HG02938 (cell line): ENCODE data around the gene SPNS3.

Experiments used
- ATAC-seq: cut with Tn5 transposase; IDR thresholded peaks from one replicate; pipeline ENCODE4 v1.9.1; 2021; ENCODE audit warnings: mild to moderate bottlenecking, moderate library complexity; ENCODE audit not compliant: unreplicated experiment

The SPNS3 gene

GRCh38 chr17:4426499-4427208, 7.1 kb upstream of the SPNS3 start:
- no peak for ATAC-seq

GRCh38 chr17:4427505-4427904, 6.2 kb upstream of the SPNS3 start:
- ATAC-seq = no peak

- no peak for ATAC-seq
These were observed 2.6 kb downstream of the SPNS3 start for GRCh38 chr17:4436381-4436780.

GRCh38 chr17:4436846-4437245, 3.1 kb downstream of the SPNS3 start:
- no peak for ATAC-seq

- ATAC-seq = no peak
These were observed 4.6 kb downstream of the SPNS3 start for GRCh38 chr17:4438162-4438944.

- ATAC-seq = no peak
These were observed 6.3 kb downstream of the SPNS3 start for GRCh38 chr17:4440021-4440420.

- ATAC-seq = no peak
These were observed 7.2 kb downstream of the SPNS3 start for GRCh38 chr17:4440690-4441686.

GRCh38 chr17:4442582-4442981, 8.8 kb downstream of the SPNS3 start:
- ATAC-seq = no peak

- no peak for ATAC-seq
These were observed 9.7 kb downstream of the SPNS3 start for GRCh38 chr17:4443476-4443875.

GRCh38 chr17:4444782-4445473, 11.2 kb downstream of the SPNS3 start:
- no peak for ATAC-seq

- ATAC-seq = no peak
These were observed 12.0 kb downstream of the SPNS3 start for GRCh38 chr17:4445731-4446130.

- no peak for ATAC-seq
These were observed 12.8 kb downstream of the SPNS3 start for GRCh38 chr17:4446326-4447071.

GRCh38 chr17:4448197-4448980, 14.6 kb downstream of the SPNS3 start:
- ATAC-seq = no peak

GRCh38 chr17:4449736-4450135, 16.0 kb downstream of the SPNS3 start:
- no peak for ATAC-seq

- no peak for ATAC-seq
These were observed 17.1 kb downstream of the SPNS3 start for GRCh38 chr17:4450710-4451316.

GRCh38 chr17:4453812-4454591, 20.3 kb downstream of the SPNS3 start:
- no peak for ATAC-seq

GRCh38 chr17:4460661-4461060, 26.9 kb downstream of the SPNS3 start:
- no peak for ATAC-seq
